Stimulated activated CD4-positive, alpha-beta T cell treated with anti-CD3 and anti-CD28 coated beads, TNF-alpha, amount 100 ng/mL, for 24 hours (primary cell): ENCODE measurements around the gene AKNA.

Experiments used
- DNase-seq, 3 experiments: peaks; one replicate each; pipeline ENCODE4 v3.0.0-alpha.2; 2020; ENCODE audit warnings: low read depth in 3 of 3

Gene AKNA, protein sequence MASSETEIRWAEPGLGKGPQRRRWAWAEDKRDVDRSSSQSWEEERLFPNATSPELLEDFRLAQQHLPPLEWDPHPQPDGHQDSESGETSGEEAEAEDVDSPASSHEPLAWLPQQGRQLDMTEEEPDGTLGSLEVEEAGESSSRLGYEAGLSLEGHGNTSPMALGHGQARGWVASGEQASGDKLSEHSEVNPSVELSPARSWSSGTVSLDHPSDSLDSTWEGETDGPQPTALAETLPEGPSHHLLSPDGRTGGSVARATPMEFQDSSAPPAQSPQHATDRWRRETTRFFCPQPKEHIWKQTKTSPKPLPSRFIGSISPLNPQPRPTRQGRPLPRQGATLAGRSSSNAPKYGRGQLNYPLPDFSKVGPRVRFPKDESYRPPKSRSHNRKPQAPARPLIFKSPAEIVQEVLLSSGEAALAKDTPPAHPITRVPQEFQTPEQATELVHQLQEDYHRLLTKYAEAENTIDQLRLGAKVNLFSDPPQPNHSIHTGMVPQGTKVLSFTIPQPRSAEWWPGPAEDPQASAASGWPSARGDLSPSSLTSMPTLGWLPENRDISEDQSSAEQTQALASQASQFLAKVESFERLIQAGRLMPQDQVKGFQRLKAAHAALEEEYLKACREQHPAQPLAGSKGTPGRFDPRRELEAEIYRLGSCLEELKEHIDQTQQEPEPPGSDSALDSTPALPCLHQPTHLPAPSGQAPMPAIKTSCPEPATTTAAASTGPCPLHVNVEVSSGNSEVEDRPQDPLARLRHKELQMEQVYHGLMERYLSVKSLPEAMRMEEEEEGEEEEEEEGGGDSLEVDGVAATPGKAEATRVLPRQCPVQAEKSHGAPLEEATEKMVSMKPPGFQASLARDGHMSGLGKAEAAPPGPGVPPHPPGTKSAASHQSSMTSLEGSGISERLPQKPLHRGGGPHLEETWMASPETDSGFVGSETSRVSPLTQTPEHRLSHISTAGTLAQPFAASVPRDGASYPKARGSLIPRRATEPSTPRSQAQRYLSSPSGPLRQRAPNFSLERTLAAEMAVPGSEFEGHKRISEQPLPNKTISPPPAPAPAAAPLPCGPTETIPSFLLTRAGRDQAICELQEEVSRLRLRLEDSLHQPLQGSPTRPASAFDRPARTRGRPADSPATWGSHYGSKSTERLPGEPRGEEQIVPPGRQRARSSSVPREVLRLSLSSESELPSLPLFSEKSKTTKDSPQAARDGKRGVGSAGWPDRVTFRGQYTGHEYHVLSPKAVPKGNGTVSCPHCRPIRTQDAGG (N-terminal part only)

DNA sequence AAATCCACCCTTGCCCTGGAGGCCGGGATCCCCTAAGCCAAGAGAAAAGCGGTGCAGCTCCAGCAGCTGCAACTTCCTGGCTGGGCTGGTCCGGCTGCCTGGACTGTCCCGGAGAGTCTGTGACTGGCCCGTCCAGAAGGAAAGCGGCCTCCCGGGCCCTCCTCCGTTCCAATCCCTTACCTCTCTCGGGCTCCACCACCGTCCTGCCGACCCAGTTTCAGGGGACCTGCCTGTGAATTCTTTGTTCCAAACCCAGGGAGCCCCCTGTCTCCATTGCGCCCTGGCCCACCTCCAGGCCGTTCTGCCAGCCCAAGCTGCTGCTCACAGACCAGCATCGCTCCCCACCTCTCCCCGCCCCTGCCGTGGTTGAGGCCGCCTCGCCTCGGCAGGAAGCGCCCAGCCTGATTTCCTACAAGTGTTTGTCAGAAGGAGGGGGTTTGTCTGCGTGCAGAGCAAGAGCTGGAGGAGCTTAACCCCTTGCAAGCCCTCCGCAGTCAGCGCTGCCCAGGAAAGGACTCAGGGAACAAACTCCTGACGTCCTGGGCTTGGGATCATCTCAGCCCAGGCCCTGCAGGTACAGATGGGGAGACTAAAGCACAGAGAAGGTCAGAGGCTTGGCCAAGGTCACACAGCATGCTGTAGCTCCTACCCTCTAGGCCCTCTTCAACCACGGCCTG lies at the start of gene AKNA:
TSS of gene AKNA (minus strand) at position 303 of the 677 bp plus-strand sequence. CDS start 6,649 bp downstream, outside the sequence.
- DNase-seq: peak; percentile 67 to 81 (median 69)

DNA sequence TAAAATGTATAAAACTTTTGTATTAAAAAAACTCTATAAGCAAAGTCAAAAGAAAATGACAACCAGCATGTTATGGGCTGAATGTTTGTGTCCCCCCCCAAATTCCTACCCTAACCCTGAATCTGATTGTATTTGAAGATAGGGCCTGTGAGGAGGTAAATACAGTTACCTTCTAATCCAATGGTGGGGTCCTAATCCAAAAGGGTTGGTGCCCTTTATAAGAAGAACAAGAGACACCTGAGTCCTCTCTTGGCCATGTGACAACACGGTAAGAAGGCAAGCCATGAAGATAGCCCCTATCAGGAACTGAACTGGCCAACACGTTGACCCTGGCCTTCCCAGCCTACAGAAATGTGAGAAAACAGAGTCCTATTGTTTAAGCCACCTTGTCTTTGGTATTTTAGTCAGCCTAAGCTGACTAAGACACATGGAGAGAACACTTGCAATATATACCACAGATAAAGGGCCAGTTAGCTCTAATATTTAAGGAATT lies 49.7 kb upstream of the AKNA start:
- DNase-seq: no peak

DNA sequence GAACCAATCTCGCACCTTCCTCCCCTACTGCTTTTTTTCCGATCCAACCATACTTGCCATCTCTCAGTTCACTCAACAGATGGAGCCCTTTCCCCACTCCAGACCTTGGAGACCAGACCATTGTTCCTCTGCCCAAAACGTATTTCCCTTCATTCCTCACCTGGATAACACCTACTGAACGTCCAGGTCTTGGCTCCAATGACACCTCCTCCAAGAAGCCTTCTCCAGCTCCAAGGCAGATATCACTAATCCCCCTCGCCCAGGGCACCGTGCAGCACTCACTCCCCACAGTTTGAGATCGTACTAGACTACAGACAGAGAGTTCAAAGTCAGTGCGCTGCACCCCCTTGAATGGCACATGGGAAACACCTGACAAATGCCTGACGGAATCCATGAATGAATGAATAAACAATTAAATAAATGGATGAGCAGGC lies 47.1 kb upstream of the AKNA start:
- no peak for DNase-seq

DNA sequence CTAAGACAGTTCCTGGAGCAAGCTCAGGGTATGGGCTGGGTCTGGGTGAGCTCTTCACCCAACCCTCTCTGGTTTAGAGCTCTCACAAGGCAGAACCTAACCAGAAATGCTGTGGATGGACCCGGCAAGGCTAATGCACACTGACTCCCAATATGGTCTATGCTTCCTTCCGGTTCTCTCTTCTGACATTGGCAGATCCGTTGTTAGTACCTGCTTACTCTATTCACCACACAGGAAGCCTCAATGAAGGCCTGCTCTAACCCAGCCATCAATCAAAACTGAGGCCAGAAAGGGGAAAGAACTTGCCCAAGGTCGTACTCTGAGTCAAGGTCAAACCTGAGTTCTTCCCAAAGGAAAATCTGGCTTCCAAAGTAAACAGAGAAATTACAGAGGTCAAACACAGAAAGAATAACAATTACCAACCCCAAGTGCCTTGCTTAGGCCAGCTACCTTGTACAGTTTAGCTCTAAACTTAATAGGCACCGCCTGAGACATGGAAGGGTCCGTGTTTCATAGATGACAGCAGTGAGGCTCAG lies 46.0 kb upstream of the AKNA start:
- no peak for DNase-seq

DNA sequence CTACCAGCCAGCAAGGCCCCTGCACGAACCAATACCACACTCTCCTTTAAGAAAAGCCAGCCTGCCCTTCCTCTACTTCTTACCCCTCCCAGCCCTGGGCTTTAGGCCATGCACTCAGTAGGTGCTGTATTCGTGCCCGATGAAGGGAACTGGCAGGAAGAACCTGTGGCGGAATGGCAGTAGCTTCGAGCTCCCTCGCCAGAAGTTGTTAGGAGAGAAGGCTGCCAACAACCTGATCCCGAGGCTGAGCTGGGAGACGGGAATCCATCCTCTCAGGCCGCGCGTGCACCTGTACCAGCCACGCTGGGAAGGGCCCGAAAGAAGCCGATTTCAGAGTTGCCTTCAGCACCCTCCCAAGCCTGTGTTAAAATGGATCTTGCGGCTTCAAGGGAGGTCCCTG lies 45.3 kb upstream of the AKNA start:
- no peak for DNase-seq

DNA sequence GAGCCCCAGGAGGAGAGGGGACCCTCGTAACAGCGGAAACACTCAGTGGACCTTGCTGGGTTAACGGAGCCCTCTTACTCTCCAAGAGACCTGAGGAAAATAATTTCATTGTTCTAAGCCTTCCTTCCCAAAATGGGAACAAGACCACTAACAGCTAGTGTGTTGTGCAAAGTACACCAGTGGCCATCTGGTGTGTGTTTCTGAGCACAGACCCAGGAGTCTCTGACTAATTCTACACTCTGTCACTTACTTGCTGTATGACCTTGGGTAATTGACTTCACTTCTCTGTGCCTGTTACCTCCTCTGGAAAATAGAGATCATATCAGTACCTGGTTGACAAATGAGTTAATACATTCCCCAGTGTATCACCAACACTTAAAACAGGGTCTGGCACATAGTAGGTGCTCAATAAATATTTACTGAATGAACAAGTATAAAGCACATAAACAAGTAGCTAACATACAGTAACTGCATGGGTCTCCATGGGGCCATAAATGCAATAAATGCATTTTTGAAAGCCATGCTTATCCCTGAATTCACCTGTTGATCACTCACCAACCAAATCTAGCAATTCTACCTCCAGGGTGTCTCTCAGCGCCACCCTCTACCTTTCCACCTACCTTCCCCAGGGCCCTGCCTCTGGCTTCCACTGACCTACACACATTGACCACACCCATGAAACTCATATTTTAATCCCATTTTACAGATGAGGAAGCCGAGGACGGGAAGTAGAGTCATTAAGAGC lies 44.7 kb upstream of the AKNA start:
- DNase-seq: no peak

DNA sequence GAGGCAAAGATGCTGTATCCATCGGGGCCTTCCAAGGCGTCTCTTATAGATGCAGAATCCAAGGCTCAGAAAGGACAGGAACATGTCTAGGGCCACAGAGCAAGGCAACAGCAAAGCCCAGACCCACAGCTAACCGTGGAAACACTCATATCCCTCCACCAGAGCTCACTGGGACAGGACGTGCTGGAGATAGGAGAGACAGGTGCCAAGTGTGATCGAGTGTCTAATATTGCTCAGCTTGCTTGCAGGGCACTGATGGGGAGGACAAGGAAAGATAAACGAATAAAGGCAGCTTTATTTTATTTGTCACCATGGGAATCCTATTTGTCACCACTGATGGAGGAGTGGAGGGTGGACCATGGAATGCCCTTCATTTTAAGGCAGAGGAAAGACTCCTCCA lies 44.0 kb upstream of the AKNA start:
- no peak for DNase-seq

DNA sequence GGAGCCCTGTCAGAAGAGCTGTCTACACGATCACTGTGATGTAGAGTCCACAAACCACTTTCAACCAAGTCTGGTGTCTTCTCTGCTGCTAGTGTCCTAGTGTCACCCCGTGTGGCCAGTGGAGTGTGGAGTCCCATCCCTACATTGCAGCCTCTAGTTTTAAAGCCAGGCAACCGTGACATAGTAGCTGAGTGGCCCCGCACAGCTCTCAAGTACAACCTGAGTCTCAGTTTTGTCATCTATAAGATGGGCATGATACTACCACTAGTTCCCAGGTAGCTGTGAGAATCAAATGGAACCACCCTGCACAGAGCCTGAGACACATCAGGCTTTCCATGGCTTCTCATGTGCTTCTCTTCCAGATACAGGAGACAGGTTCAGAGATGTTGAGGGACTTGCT lies 43.2 kb upstream of the AKNA start:
- DNase-seq: no peak

DNA sequence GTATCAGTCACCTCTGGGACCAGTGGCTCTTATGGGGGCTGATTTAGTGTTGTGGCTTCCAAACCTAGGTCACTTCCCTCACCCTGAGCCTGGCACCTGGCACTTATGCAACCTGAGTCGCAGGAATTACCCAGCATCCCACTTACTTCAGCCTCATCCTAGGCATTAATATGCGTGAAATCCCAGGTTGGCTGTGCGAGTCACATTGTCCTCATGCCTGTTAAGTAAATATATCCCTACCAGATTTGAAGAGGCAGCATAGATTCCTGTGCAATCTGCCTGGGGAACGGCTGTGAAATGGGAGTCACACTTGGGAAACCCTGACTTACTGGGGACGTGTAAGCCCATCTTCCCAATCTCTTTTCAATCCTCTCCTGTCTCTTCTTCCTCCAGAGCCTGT lies 42.7 kb upstream of the AKNA start:
- DNase-seq: no peak

DNA sequence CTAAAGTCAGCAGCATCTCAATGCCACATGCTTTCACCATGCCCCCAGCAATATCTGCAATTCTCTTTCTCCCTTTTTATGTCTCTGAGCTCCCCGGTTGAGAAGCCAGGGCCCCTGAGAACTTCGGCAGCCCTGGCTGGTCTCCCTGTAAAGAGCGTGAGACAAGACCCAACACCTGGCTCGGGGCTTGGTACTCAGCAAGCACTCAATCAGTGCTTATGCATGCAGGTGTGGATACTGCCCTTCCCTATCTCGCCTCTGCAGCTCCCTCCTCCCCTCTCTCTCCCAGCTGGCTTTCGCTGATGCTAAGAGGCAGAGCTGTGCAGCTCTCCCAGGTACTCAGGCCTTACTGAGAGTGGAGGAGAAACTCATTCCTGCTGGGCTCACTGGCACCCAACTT lies 41.7 kb upstream of the AKNA start:
- DNase-seq: no peak

DNA sequence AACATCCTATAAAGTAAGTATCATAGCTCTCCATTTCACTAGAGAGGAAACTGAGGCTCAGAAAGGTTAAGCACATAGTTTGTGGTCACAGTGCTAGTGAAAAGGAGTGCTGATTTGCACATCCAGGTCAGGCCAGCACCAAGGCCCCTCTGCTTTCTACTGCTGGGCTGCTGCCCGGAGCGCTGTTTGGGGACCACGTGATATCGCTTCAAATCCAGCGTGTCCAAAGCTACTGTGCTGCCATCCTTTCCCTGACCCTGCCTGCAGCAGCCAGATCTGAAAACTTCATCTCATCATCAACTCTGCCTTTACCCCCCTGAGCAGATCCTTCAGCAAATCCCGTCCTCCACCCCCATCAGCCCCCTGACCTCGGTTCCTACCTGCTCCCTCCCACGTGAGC lies 40.7 kb upstream of the AKNA start:
- no peak for DNase-seq

DNA sequence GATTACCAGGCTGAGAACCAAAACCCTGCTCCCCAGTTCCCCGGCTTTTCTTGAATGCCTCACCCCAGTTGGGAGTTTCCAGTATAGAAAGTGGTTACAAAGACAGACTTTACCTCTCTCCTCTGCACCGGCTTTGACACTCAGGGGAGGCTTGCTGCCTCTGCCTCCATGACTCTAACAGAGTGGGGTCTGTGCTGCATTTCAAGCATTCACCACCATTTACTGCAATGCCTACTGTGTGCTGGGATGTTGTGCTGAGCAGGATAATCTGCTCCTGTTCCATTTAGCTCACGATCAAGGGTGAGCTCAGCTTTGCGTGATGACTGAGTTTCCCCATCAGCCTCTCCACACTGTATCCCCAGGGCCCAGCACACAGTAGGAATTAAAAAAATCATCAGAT lies 39.9 kb upstream of the AKNA start:
- DNase-seq: no peak

DNA sequence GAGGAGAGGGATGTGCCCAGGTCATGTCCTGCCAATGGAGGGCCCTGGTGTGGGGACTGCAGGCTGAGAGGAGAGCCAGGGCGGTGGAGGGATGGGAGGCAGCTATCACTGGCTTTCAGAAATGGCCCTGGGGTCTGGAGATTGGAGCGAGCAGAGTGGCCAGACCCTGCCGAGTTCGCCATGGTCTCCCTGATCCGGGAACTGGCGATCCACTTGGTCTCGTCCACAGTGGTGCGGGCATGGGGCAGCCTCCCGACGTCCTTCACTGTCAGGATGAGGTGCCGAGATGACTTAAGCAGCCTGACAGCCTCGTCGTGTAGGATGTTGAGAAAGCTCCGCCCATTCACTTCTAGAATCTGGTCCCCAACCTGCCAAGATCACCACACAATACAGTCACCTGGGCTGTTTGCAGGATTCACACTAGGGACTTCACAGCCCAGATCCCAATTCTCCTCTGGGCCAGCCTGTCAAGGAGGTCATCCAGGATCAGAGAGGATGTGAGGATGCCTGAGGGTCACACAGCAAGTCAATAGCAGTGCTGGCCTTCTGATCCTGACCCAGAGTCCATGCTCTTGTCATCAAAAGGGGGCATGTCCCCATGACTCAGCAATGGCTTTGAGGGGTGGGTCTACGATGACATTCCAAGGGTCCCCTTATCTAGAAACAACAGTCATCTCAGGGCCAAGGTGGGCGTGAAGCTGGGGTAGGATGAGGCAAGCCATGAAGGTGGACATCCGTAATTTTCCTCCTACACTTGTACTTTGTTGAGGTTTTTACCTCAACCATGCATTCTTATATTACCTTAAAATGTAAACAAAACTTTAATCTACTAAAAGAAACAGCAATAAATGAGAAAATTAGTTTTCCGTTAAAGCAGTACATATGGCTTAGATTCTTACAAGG lies 38.5 kb upstream of the AKNA start:
- DNase-seq: no peak

DNA sequence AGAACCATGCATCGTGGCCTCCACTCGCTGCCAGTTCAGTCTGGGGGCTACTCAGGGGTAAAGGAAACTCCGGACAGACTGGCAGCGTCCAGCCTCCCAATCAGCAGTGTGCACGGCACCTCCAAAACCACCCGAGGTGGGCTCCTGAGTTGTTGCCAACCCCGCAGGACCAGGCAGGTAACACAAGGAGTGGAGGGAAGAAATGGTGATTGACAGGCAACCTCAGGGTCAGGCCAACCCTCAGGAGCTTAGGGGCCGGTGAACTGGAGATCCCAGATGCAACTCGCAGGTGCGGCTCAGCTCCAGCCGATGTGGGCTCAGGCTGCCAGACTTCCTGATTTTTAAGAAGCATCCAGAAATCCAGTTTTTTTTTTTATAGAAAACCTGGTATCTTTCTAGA lies 37.3 kb upstream of the AKNA start:
- DNase-seq: no peak

DNA sequence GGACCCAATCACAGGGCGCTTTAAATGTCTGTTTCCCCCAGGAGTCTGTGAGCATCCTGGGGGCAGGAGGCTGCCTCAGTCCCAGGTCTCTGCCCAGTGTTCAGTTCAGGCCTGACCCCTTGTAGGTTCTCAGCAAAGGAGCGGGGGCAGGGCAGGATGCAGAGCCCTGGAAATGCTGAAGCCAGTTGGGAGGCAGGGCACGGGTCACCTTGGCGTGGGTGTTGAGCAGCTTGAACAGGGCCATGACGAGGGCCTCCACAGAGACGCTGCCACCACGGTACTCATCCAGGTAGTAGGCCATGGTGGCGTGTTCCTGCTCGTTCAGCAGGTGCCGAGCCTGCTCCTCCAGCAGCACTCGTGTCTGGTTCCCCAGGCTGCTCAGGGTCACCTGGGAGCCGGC lies 36.3 kb upstream of the AKNA start:
- DNase-seq: no peak

DNA sequence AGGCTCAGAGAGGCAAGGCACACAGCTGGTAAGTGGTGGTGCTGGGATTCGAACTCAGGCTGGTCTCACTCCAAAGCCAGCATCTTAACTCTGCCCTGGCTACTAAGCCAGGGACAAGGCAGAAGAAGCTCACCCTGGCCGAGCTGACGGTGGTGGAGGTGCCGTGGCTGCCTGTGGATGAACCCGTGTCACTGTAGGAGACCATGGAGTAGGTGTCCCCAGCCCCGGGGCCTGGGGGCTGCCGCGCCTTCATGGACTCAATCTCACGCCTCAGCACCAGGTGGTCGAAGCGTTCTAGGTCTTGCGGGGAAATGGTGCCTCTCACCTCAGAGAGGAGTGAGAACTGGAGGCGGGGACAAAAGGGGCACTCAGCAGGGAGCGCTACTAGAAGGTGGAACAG lies 35.4 kb upstream of the AKNA start:
- no peak for DNase-seq

DNA sequence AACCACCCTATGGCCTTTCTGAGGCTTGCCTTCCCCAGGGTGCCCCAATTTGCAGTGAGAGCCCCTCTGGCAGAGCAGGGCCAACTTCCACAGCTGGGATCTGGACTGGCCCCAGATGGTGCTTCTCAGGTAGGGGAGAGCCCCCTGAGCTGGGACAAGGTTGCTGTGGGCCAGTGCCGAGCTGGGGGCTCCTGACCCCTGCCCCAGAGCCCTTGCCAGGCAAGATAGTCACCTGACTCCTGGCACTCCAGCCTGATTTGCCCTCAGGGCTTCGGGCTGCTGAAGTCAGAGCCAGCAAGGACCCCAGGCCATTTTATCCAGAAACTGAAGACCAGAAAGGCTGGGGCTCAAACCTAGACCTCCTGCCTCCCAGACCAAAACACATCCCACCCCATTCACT lies 33.4 kb upstream of the AKNA start:
- no peak for DNase-seq

DNA sequence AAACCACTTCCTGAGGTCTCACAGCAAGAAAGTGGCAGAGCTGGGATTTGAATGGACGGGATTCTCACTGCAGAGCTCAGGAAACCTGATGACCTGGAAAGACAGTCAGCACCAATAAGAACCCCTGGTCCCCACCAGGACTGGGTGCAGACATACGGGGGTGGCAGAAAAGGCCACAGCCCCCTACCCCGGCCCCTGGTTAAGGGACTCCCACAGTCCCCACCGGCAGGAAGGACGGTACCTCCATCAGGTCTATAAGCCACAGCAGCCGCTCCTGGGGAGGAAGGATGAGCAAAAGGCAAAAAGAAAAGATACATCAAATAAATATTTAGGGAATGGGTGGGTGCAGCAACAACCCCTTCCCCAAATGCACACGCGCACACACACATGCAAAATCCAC lies 32.0 kb upstream of the AKNA start:
- DNase-seq: no peak

DNA sequence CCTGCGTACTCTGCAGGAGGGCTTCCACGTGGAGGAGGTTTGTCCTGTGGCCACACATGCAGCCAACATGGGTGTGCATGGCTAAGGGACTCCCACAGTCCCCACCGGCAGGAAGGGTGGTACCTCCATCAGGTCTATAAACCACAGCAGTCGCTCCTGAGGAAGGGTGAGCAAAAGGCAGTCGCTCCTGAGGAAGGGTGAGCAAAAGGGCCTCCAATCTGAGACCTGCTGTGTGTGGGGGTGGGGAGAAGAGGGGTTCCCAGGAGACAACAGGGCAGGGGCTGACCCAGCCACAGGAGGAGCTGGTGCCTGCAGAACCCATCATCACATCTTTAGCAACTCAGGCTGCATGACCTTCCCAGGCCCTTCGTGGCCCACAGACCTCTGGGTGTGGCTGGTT lies 30.3 kb upstream of the AKNA start:
- DNase-seq: no peak
